ENCODE data around the gene BIN1.

BIN1 gene

DNA sequence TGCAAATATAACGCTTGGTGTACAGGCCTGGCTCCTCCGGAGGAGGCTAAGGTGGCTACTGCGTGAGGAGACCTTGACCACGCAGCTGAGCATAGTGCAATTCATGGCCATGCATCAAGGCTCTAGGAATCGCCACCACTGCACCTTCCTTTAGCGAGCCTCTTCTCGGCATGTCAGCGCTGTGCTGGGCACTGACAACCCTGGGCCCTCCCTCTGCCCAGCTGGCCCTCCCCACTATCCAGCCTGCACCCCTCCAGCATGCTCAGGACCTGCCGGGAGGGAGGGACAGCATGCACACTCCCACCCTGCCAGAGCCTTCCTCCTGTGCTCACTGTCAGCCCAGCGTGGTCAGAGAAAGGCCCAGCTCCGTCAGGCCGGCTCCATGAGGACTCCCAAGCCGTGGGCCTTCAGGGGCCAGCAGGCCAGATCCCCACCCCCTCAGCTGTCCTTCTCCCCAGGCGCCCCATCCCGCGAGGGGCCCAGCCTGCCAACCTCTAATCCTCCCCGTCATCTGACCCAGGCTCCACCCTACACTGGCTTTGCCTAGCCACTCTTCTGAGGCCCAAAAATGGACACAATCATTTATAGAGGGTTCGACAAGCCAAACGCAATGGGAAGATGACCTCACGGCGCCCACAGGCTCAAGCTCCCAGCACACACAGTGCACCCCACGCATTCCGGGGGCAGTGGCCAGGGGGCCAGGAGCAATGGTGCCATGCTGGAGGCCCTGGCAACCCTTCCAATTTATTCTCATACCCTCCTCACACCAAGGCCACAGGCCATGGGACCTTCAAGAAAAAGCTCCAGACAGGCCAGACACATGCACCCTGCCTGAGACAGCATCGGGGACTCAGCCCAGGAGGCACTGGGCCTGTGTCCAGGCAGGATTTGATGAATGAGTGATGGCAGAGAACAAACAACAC is 3.5 kb downstream of the BIN1 start:
- DNase-seq, result no peak

- no peak for DNase-seq
Measured at GRCh38 chr2:127102521-127103242, 4.3 kb downstream of the BIN1 start.

DNA sequence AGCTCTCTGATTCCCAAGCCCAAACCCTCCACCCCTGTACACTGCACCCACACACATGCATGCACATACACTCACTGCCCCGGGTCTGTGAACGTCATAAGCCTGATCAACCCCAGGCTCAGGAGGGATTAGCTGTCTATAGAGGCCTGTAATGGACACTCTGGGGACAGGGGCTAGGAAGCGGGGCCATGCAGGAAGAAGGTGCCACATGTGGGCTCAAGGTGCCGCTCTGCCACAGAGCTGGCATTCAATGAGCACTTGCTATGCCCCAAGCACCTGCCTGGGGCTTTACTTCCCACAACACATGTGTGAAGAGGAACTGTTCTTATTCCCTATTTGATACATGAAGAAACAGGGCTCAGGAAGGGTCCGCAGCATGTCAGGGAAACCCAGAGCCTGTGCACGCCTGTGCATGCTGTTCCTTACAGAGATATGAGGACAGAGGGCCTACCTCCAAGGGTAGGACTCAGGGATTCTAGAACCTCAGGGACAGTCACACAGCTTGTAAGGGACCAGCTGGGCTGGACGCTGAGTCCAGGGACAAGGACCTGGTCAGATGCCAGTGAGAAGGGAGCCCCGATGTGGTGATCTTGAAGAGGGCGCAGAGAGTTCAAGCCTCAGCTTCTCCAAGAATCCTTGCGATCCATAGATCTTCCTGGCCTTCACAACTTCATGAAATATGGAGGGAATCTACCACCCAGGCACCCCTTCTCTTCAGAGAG is 5.0 kb downstream of the BIN1 start:
- DNase-seq, result no peak

- no peak for DNase-seq
Measured at GRCh38 chr2:127101048-127101611, 5.8 kb downstream of the BIN1 start.

DNA sequence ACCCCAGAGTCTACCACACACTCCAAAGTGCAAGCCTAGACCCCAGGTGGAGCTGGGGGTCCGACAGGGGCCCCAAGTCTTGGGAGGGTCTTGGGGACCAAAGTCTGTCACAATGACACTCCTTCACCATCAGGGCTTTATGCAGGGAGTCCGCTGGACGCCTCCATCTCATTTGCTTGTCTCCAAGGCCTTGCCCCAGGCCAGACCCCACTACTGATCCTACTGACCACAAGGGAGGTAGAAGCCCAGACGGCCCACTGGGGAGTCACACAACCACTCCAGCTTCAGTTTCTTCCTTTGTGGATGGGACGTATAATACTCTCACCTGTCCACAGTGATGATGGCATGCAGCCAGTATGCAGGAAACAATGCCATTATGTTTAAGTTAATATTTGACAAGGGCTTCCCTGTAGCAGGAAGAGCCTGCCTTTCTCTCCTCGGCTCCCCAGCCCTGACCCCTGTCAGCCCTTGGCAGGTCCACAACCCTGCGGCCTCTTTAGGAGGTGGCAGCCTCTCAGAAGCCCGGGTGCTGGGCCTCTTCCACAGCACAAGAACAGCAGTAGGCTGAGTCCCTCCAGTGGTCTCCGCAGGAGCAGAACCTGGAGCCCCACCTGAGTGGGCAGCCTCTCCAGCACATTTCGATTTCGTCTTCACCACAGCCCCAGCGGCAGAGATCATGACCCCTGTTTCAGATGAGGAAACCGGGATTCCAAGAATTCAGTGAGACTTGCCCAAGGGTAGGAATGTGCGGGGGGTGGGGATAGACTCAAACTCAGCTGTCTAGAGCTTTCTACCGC is 6.5 kb downstream of the BIN1 start:
- DNase-seq, result peak; percentile 95

- no peak for DNase-seq
Measured at GRCh38 chr2:127098711-127099110, 8.2 kb downstream of the BIN1 start.

DNA sequence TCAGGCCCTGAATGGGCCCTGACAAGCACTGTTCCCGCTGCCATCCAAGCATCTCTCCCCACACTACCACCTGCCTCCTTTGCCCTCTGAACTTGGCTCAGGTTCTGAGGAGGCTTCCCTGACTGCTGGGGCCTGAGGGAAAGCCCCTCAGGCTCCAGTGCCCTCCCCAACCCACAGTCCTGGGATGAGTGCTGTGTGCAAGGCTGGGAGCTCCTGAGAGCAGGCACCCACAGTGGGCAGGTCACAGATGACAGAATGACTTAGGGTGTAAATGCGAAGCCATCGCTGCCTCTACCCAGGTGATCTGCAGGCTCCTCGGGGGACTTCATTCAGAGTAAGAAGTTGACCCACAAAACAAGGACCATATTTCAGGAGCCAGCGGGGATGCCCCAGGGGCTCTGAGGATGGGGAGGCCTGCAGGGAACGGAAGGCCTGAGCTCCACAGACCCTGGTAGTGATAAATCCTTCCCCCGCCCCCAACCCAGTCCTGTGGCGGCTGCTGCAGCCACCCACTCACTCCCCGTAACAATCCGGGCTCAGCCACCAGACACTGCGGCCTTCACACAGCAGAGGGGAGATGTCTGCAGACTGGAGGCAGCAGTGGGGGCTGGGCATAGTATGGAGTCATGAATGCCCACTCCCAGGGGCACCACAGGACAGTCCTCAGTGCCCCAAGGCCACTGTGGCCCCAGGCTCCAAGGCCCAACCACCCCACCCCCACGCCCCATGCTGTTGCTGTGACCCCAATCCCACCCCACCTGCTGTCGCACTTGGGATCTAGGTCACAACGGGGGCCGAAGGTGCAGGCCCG is 8.9 kb downstream of the BIN1 start:
- DNase-seq, result no peak

- no peak for DNase-seq
Measured at GRCh38 chr2:127097471-127097765, 9.5 kb downstream of the BIN1 start.

DNA sequence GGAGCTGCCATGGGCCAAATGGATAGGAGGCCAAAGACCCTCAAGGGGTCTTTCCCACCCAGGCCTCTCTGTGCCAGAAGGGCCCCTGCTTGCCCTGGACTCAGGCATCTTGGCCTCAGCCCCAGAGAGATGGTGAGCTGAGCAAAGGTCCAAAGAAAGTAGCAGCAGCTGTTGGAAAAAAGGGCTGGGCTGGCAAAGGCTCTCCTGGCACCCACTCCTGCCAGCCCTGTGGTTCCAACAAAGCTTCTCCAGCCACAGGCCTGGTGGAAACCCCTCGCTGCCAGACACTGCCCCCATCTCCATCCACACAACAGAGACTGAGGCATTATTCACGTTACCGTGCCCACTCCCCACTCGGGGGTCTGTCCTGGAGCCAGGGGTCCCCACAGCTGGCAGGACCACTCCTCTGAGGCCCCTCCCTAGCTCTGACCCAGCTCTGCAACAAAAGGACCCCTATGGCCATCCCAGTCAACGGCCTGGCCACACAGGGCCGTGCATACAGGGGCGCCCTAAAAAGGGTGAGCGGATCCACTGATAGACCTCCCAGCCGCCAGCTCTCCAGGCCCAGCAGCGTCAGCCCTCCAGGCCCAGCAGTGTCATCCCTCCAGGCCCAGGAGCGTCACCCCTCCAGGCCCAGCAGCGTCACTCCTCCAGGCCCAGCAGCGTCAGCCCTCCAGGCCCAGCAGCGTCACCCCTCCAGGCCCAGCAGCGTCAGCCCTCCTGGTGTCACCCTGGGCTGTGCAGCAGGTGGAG is 10.1 kb downstream of the BIN1 start:
- DNase-seq, result no peak

GRCh38 chr2:127096280-127096679 is 10.7 kb downstream of the BIN1 start:
- DNase-seq, result no peak

- DNase-seq, result no peak
Measured at GRCh38 chr2:127095784-127096183, 11.2 kb downstream of the BIN1 start.

DNA sequence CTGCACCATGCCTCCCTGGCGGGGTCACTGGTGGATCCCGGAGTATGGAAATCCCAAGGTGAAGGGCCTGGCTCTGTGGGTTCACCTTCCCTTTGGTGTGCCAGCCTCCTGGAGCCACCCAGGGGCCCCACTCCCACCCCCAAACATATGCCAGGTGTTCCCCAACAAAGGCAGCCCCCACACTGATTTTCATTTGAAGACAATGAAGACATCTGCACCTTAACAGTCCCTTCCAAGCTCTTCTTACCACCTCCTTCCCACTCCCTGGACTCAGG is 11.7 kb downstream of the BIN1 start:
- DNase-seq, result no peak

DNA sequence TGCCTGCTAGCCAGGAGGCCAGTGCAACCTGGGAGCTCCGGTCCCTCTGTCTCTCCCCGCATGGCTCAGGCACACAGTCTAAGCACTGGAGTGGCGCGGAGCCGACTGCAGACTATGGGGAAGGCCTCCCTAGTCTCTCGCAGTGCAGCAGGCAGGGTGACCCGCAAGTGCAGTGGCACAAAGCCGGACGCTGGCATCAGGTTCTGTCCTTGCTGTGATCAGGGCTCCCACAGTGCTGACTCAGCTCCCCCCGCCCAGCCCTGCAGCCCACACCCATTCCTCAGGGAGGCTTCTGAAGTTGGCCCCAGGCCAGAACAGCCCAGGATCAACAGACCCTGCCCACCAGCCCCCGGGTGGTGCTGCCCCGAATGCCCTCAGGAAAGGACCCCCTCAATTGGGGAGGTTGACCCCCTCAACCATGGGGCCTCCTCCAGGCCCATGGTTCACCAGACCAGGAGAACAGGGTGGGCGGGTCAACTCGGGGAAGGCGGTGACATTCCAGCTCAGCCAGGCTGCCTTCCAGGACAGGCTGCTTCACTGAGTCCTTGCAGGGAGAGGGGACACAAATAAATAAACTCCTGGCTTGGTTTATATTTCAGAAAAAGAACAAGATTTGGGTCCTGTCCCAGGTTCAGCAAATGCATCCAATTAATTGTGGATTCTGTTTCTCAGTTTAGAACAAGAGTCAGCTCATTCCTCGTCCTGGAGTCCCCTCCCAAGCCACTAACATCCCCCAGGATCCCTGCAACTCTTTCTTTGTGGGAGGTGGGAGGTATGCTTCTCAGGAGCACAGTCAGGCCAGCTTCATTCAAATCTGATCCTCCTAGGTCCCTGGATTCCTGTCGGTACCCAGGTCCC is 12.2 kb downstream of the BIN1 start:
- DNase-seq, result peak; percentile 43

DNA sequence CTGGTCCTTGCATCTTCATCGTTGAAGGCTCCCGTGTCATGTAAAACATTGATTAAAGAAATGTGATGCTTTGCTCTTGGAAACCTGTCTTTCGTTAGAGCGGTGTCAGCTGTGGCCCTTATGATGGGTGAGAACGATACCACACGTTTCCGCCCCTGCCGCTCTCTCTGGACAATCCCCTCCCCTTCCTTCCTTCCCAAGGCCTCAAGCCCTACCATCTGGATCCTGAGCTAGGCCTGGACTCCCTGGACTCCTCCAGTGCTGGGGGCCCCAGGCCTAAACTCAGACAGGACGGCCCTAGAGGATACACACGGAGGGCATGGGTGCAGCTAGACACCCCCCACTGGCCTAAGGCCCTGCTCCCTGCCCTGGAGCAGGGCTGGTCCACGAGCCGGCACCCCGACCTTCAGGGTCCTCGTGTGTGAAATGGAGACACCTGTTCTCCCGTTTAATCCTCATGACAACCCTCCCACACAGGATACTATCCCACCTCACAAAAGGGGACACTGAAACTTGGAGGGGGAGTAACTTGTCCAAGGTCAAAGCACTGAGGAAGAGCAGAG is 13.2 kb downstream of the BIN1 start:
- DNase-seq, result no peak

DNA sequence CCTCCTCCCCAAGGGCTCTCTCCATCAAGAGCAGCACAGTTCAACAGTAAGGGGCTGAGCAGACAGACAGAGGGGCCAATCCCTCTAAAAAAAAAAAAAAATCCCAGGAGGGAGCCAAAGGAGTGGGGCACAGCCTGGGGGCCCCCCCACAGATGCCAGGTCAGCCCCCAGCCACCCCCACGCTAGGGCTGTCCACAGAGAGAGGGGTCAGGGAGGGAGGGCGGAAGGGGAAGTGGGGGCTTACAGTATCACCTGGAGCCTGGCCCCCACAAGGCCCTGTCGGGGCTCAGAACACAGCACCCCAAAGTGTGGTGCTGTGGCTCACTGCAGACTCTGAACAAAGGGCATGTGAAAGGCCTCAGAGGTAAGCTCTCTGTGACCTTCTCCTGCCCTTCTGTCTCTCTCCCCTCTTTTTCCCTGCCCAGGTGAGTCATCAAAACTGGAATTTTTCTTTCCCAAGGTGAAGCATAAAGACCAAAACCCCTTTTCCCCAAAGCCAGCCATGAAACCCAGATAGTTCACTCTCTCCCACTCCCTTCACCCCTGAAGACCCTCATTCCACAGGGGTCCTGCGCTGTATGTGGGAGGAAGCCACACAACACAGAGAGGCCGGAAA is 13.9 kb downstream of the BIN1 start:
- no peak for DNase-seq

- no peak for DNase-seq
Measured at GRCh38 chr2:127092306-127092705, 14.6 kb downstream of the BIN1 start.

DNA sequence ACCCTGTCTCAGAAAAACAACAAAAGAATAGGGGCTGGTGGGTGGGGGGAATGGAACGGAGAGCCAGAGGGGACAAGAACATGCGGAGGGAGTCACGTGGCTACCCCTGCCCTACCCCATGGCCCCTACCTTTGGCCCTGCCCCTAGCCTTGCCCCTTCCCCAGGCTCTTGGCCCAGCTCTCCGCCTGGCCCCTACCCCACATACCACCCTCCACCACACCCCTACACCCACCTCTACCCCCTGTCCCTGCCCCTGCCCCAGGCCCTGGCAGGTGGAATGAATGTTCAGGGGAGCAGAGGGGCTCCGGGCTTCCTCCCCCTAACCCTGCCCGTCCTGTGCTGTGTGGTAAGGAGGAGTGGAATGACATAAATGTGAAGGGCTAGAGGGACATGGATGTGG is 15.1 kb downstream of the BIN1 start:
- no peak for DNase-seq

- no peak for DNase-seq
Measured at GRCh38 chr2:127091148-127091547, 15.8 kb downstream of the BIN1 start.
